Measurements from ENCODE around the gene CD247.

The CD247 gene

DNA sequence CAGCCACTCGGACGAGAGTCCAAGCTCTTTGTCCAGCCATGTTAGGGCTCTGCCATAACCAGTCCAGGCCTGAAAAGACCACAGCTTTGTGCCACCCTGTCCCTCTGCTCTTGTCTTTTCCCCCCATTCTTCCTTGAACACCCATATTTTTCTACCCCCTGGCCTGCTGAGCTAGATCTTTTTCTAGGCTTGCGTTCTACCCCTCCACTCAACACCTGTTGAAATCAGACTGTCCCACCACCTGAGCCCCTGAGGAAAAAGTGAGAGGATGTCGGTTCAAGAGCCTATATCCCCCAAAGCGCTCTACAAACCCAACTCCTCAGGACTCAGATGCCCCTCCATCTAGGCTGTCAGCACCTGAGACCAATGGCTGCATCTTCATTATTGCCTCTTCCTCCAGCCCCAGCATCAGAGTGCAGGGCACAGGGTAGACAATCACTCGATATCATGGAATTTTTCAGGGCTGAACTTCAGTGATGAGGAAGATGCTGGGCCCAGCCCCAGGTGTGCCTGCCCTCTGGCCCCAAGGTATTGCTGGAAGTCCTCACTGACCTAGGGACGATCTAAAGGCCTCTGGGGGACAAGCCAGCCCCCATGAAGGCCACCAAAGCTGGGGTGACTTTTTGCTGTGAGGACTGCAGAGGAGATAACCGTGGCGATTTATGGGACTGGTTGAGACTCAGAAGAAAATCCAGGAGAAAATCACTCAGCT lies 75.3 kb downstream of the CD247 start:
- in situ Hi-C loops (cut with MboI; ENCODE audit: low sequenced_read_pairs): loop anchor here (10.0 kb wide), 2 partner anchors 178 to 378 kb away; no protein-coding TSS in a partner anchor

DNA sequence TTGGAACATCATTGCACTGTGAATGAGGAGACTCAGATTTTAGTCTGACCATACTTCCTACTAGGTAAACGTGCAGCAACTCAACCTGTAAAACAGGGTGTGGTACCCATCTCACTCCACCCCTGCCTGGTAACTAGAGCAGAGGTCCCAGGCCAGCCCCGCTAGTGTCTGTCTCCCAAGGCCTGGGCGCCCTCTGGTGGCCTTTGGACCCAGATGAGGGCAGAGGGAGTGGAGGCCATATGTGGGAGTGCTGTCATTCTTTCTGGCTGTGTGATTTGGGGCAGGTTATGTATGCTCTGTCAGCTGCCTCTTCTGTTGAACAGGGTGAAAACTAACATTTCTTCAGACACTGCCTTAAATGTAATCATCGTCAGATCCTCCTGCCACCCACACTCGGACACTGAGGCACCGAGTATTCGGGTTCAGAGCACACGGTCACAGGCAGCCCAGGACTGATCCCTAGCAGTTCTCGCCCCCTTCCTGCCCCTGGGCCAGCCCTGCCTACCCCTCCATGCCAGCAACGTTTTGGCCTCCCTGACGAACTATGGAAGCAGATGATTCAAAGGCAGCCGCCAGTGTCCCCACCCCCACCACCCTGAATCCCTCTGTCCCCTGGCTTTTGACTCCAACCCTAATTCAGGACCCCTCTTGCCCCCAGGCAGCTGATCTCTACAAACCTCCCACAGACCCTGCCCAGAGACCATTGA lies 76.0 kb downstream of the CD247 start:
- in situ Hi-C loops (cut with MboI; ENCODE audit: low sequenced_read_pairs): loop anchor here (10.0 kb wide), 2 partner anchors 177 to 377 kb away; no protein-coding TSS in a partner anchor

DNA sequence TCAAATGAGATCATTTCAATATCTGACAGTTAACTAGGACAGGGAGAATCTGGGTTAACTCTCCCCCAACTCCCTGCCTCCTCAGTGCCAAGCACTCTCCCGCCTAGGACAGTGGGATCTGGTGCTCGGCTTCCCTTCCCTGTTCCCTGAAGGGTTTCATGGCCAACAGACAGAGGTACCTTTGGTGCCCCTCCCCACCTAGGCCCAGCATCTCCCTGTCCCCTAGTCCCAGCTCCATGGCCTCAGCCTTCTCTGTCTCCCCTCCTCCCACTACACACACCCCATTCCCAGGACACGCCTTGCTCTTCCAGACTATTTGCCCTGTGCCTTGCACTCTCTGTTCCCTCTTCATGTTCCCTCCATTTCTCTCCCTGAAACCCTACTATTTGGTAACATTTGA lies 77.1 kb downstream of the CD247 start:
- in situ Hi-C loops (cut with MboI; ENCODE audit: low sequenced_read_pairs): loop anchor here (10.0 kb wide), 2 partner anchors 176 to 376 kb away; no protein-coding TSS in a partner anchor

DNA sequence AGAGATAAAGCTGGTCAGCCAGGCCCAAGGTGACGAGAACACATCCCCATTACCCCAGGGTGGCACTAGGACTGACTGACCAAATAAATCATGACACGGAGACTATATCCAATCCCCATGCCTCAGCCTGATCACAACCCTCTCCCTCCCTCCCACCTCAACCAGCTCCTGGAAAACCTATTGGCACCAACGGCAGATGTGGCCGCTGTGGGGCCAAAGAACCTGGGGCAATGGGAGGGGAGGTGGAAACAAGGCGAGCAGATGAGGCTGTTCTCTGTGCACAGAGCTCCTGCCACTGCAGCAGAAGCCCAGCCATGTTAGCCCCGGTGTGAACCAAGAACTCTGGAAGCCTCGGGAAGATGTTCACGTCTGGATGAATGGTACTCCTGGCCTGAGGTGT lies 77.6 kb downstream of the CD247 start:
- in situ Hi-C loops (cut with MboI; ENCODE audit: low sequenced_read_pairs): loop anchor here (10.0 kb wide), 2 partner anchors 176 to 376 kb away; no protein-coding TSS in a partner anchor

DNA sequence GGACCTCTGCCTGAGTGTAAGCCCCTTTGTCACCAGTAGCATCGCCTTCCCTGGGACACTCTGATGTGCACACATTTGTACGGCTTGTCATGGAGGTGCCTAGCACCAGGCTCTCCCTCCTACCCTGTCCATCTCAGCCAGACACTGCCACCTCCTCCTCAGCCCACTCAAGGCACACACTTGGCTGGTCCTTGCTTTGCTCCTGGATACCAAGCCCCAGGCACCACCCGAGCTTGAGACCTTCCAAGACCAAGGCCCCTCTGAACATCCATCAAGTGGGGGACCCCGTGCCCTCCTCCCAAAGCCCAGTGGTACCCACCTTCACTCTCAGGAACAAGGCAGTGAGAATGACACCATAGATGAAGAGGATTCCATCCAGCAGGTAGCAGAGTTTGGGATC lies 78.0 kb downstream of the CD247 start:
- in situ Hi-C loops (cut with MboI; ENCODE audit: low sequenced_read_pairs): loop anchor here (10.0 kb wide), 2 partner anchors 176 to 376 kb away; no protein-coding TSS in a partner anchor

DNA sequence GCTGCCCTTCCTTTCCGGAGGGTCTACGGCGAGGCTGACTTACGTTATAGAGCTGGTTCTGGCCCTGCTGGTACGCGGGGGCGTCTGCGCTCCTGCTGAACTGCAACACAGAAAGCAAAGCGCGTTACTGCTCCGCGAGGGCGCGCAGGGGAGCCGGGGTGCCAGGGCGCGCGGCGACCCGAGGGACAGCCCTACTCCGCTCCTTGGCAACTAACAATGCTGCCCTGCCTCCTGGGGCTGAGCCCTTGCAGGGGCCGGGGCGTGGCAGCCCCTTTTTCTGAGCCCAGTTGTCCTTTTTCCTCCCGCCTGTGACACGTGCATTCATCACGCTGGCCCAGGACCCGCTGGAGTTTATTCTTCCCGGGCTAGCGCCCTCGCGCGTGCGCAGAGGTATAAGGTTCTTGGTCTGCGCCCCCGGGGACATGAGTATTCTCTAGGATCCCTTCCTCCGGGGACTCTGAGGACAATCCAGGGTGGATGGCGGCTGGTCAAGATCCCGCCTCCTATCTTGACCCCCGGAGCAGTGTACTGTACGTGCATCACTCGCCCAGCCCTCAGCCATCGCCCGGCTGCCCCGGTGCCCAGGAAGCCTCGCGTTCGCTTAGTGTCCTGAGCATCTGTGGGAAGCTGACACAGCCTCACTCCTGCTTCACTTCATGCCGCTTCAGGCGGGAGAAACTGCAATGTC lies 78.9 kb downstream of the CD247 start:
- in situ Hi-C loops (cut with MboI; ENCODE audit: low sequenced_read_pairs): no loop called here

DNA sequence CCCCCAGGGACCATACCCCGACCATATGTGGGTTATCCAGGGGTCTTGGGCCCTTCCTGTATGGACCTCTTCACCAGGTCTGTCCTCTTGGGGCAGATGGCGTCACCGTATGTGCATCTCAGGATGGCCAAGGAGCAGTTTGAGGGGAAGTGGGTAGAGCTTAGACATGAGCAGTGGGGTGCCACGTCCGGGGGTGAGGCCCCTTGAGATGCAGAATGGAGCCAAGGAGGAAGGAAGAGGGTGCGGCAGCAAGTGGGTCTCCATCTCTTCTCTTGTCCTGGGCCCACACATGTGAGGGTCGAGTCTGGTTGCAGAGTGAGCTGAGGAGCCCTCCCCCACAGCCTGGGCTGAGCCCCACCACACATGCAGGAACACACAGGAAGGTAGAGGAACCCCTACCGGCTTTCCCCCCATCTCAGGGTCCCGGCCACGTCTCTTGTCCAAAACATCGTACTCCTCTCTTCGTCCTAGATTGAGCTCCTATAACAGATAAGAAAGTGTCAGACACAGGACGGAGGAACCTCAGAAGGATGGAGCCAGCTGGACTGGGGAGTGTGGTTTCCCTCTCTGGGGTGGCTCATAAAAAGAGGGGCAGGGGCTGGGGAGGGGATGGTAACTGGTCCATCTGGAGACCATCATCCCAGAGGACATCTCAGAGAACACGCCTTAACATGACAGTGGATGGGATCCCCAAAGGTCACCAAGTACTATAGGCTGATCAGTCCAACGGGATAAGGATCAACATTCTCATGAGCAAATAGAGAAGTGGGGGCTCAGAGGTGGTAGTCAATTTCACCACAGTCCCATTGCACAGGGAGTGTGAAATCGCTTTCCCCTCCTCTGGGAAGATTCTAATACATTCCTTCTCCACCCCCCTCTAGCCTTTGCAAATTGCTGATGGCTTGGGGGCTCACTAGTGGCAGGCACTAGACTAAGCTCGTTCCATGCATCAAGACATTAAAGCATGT lies 79.9 kb downstream of the CD247 start:
- in situ Hi-C loops (cut with MboI; ENCODE audit: low sequenced_read_pairs): no loop called here

DNA sequence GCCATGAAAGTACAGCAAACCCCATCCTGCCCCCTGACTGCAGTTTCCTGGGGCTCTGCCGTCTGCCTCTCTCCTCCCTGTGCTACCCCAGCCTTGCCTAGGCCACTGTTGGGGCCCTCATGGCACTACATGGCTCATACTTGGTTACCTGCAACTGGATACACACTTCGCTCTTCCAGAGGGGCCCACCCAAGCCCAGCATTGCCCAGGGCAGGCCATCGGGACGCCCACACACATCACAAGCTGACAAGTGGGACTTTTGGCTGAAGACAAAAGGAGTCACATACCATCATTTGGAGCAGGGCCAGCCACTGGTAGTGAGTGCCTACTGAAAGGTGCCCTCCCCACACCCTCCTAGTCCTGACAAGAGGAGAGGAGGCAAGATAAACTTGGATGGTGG lies 82.8 kb downstream of the CD247 start:
- in situ Hi-C loops (cut with MboI; ENCODE audit: low sequenced_read_pairs): no loop called here

DNA sequence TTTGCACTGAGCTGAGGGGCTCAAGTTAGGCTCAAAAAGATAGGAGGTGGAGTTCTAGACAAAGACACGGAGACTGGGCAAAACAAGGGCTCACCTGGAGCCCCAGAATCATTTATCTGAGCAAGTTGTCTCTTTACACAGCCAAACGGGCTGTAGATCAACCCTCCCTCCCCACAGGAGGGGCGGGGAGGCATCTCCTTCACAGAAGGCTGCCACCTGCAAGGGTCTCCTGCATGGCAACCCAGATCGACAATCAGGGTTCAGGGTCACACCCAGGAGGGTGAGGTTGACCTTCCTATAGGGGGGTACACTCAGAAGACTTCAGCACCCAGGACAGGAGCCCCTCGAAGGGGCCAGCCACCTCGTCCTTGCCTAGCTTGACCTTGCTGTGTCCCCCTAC lies 84.0 kb downstream of the CD247 start:
- in situ Hi-C loops (cut with MboI; ENCODE audit: low sequenced_read_pairs): no loop called here

DNA sequence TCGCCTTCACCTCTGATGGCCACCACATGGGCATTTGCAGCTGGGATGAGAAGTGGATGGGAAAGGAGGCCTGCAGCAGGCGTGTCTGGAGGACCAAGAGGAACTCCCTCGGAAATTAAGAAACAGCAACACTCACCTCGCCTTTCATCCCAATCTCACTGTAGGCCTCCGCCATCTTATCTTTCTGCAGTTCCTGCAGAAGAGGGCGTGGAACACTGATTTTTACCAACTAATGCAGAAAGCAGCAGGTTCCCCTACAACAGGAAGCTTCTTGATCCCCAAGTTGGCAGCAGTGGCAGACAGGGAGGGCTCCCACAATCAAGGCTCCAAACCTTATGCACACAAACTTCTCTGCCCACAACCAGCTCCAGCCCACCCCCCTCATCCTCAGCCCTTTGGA lies 84.4 kb downstream of the CD247 start:
- in situ Hi-C loops (cut with MboI; ENCODE audit: low sequenced_read_pairs): no loop called here

DNA sequence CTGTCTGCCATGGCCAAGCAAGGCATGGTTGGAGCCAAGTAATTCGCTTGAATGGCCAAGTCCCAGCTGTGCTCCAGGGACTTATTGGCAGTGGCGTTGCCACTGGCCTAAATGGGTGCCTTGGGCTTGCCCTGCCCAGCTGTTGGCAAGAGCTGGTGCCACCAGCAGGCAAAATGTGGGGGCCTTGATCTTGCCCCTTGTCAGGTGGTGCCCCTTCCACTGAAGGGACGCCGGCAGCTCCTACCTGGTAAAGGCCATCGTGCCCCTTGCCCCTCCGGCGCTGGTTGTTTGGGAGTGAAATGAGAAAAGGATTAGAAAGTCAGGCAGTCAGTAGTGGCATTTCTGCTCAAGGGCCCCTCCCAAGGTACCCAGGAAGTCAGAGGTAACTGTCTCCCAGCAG lies 85.5 kb downstream of the CD247 start:
- in situ Hi-C loops (cut with MboI; ENCODE audit: low sequenced_read_pairs): no loop called here

DNA sequence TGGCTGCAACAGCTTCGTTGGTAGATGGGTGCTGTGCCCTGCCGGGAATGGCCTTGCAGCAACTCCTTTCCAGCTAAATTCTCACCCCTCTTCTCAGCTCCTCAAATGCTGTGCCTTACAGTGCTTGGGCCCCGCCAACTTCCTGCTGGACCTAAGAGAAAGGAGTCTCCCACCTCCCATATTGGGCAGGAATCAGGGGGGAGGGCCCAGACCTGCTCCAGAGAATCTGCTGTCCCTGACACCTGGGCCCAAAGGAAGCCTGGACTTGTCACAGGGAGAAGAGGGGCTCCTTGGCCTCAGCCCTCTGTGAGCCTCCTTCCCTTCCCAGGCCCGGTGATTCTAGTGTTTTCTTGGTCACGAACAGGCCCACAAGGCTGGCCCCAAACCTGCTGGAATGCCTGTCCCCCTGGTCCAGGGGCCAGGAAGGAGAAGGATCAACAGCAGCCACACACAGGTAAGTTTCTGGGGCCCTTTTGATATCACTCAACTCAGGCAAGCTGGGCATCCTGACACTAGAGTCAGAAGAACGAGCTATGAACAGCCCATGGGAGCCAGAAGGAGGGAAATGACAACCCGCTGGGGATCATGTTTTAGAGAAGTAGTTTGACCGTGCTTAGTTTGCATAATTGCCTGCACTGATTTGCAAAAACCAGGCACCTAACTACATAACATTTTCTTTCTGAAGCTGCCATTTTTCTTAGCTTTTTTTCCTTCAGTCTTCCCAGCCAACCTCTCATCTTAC lies 86.2 kb downstream of the CD247 start:
- in situ Hi-C loops (cut with MboI; ENCODE audit: low sequenced_read_pairs): no loop called here

DNA sequence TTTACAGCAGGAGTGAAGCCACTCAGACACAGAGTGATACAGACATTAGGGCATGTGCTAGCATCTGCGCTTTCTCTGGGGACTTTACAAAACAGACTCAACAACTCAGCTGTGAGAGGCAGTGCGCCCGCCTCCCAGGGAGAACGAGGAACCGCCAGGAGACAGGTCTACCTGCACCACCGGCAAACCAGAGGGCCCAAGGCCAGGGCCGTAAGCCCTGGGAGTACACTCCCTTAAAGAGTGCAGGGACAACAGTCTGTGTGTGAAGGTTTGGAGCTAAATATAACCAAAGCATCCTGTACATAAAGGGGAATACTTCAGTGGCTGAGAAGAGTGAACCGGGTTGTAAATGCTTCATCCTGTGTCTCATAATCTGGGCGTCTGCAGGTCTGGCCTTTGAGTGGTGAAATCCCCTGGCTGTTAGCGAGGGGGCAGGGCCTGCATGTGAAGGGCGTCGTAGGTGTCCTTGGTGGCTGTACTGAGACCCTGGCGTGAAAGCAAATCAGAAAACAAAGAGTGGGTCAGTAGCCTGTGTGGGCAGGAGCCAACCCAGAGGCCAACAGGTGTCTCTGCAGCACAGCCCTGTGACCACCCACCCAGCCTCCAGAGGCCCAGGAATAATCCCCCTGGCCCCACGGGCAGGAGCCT lies 86.9 kb downstream of the CD247 start:
- in situ Hi-C loops (cut with MboI; ENCODE audit: low sequenced_read_pairs): no loop called here

DNA sequence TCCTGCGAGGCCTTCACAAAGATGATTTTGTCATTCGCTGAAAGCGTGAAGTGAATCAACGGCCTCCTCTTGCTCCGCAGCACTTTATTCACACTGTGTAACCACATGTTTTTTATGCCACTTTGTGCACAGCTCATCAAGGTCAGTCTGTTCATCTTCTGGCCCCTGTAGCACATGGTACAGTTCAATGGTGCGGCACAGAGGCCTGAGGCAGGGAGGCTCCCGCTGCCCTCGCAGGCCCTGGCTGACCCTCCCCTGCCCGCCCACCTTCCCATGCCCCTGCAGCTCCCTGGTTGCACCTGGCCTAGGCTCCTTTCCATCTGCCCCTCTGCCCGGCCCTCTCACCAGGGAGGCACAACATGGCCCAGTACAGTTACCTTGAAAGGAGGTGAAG lies 87.5 kb downstream of the CD247 start:
- in situ Hi-C loops (cut with MboI; ENCODE audit: low sequenced_read_pairs): no loop called here

DNA sequence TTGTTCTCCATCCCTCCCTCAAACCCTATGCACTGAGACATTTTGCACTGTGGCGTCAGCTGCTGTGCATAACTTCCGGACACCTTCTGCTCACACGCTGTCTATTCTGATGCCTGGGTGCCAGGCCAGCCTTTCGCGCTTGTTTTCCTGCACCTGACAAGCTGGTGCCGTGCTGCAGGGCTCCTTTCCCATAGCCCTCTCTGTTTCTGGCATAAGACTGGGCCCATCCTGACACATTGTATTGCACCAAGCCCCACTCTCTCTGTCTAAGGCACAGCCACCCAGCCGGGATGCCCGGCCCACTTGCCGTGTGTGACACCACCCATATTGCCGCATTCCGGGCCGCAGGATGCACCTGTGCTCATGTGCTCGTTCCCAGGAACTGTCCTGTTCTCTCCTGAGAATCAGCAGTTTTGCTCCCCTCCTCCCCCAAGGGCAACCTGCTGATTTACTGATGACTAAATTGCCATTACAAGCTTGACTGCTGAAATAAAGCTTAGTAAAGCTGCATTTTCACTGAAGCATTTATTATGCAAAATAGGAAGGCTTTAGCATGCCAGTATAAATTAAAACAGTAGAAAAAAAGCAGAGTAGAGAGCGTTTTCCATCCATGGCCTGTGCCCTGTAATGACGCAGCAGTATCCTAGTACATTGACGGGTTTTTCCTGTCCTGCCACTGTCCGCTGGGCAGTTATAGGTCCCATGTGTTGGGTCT lies 88.0 kb downstream of the CD247 start:
- in situ Hi-C loops (cut with MboI; ENCODE audit: low sequenced_read_pairs): no loop called here

DNA sequence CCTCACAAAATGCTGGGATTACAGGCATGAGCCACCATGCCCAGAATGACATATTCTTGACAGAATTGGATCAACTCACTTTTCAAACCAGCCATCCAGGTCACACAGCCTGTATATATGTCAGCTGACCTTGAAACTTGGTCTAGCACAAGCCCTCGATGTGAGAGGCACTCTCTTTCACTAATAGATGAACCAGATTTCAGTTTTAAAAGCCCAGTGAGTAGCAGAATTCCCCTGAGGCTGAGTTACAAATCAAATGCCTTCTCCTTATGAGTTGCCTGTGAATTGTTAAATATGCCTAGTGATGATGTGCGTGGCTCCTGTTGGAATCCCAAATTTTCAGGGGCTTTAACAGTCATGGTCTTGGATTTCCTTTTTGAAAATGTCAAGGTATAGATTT lies 88.7 kb downstream of the CD247 start:
- in situ Hi-C loops (cut with MboI; ENCODE audit: low sequenced_read_pairs): no loop called here

DNA sequence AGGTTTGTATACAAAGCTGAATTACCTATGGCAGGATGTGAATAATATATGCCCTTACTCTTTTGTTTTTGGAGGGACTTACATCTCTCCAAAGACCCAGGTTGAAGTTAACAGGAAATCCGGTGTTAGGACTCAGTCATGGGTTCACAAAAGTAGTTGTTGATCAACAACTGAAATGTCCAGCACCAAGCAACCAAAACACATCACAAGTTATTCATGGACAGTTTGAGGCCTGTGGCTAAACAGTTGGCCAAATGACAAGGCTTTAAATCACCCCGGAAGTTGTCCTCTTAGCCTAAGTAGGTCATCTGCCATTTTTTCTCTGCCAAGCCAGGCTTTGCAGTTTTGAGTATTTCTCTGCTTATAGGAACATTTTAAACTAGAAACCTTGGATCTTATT lies 89.9 kb downstream of the CD247 start:
- in situ Hi-C loops (cut with MboI; ENCODE audit: low sequenced_read_pairs): no loop called here

DNA sequence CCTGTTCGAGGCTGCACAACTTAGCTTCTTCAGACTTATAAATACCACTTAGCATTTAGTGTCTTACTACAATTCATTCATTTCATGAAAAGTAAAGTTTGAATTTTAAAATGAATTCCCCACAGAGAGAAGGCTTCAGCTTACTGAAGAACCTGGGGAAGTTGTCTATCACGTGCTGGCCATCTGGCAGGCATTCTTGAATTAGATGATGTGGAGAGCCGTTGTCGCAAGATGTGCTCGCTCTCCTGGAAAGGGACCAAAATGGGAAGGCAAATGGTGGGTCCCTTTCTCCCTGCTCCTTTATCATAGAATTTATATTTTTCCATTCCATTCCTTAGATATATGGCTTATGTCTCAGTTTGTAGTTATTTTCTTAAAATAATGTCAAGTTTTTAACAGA lies 90.5 kb downstream of the CD247 start:
- in situ Hi-C loops (cut with MboI; ENCODE audit: low sequenced_read_pairs): no loop called here

DNA sequence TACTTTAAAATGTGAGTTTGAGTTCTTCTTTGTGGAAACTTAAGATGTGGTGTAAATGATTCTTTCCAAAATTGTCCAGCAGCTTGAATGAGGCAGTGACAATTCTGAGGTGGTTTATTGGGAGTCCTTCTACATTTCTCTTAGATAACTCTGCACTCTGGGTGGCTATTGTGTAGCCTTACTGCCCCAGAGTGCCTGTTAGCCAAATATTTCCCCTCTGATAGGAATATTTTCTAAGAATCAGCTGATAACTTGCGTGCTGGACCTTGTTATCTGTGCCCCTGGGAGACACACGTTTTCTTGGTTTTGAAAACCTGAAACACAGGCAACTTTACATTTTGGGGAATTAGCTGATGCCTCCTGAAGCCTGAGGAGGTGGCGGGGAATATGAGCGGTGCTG lies 91.6 kb downstream of the CD247 start:
- in situ Hi-C loops (cut with MboI; ENCODE audit: low sequenced_read_pairs): no loop called here
